ENCODE results near the gene MKNK2. TPM values are rescaled to one million over a fixed set of nuclear protein-coding genes. Genes with fewer than 3 reads are reported as not detected.
"Not testable (repeated sequence)": the region's sequence is repeated elsewhere in the genome, so short reads cannot be mapped to it uniquely, and the experiment has no call there.

MKNK2 gene
- total RNA-seq, 1 donor from 2014 or later = 166 TPM

DNA sequence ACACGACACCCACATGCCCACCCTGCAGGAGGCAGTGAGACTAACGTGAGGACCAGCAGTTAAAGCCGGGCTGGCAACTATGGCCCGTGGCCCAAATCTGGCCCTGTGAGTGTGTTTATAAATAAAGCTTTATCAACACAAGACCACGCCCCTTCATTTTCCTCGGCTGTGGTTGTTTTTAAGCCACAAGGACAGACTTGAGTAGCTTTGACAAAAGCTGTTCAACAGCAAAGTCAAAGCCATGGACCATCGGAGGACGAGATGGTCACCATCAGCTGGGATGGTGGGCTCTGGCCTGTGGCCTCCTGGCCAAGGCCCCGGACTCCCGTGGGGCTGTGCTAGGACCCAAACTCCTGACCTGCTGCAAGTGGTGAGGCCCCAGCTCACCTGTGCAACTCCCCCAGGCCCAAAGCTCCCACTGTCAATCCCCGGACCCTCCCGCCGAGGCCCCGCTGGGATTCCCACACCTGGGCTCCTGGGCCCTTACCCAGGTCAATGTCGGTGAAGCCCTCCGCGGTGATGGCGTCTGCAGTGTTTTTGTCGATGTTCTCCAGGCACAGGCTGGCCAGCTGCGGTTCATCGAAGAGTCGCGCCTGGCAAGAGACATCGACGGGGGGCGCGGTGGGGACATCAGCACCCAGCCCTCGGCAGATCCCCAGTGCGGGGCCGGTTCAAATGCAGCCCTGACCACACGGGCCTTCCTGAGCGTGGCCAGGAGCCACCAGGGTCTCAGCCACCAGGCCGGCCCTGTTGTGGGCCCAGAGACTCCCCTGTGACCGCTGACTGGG is 60.6 kb downstream of the MKNK2 start:
- Mint-ChIP-seq H3K27me3 (ENCODE audit: insufficient read depth) (no peaks in the 10 kb centered on the region), H3K4me1 (ENCODE audit: low read depth) (no peaks in the 10 kb centered on the region), H3K36me3 (ENCODE audit: low read depth) (peaks cover 7% of the 10 kb centered on the region), H3K27ac (no peak overlapping the region), H3K4me3 (no peak overlapping the region), H3K9me3 (no peaks in the 10 kb centered on the region)
- intact Hi-C loops (cut with micrococcal nuclease) = no loop called here
- DNase-seq (ENCODE audit: low spot score) = no peak

DNA sequence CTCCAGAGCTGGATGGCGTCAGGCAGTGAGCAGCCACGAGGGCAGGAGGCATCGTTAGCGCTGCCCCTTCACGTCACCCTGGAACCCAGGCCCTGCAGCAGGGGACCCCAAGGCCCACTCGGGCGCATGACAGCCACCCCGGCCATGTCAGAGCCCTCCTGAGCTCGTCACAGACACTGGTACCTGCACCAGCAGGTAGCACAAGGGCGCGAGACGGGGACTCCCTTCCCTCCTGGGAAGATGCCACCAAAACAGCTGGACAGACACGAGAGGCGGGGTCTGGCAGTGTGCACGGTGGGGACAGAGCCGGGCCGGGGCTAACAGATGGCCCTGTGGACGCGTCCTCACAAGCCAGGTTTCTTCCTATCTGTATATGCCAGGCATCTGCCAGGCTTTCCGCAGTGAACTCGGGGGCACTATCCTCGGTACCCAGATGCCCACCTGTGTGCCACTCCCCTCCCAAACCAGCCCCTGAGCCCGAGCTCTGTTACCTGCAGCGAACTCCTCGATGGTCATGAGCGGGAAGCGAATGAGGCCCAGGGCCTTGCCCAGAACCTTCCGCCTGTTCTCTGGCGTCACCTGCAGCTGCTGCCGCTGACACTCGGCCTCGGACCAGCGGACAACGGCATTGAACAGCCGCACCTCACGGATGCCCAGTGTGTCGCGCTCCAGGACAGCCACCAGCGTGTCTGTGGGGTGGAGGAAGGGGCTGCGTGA is 61.4 kb downstream of the MKNK2 start:
- no peak overlapping the region for H3K4me3 Mint-ChIP-seq
- peaks cover 9% of the 10 kb centered on the region for H3K36me3 Mint-ChIP-seq (ENCODE audit: low read depth)
- intact Hi-C loops (cut with micrococcal nuclease) = no loop called here
- no peaks in the 10 kb centered on the region for H3K27me3 Mint-ChIP-seq (ENCODE audit: insufficient read depth)
- no peaks in the 10 kb centered on the region for H3K9me3 Mint-ChIP-seq
- H3K4me1 Mint-ChIP-seq (ENCODE audit: low read depth) = no peaks in the 10 kb centered on the region
- peak overlapping the region; percentile 29 for H3K27ac Mint-ChIP-seq
- no peak for DNase-seq (ENCODE audit: low spot score)

DNA sequence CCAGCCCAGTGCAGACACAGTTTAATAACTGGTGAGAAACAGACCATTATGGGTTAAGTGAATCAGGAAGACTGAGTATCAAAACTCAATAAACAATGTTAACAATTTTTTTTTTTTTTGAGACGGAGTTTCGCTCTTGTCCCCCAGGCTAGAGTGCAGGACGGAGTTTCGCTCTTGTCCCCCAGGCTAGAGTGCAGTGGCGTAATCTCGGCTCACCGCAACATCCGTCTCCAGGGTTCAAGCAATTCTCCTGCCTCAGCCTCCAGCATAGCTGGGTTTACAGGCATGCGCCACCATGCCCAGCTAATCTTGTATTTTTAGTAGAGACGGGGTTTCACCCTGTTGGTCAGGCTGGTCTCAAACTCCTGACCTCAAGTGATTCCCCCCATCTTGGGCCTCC is 62.6 kb downstream of the MKNK2 start:
- H3K4me1 Mint-ChIP-seq (ENCODE audit: low read depth); H3K4me3 Mint-ChIP-seq; DNase-seq (ENCODE audit: low spot score); intact Hi-C loops (cut with micrococcal nuclease); H3K27ac Mint-ChIP-seq; H3K9me3 Mint-ChIP-seq; H3K27me3 Mint-ChIP-seq (ENCODE audit: insufficient read depth): not testable (repeated sequence)
- H3K36me3 Mint-ChIP-seq (ENCODE audit: low read depth) = peaks cover 10% of the 10 kb centered on the region

Other genes with a start within 250 kb of the MKNK2 start
- gene ATP8B3, start 239.0 kb downstream of the MKNK2 start, total RNA-seq = 4.1 and 5.0 TPM in 2 replicates
- 64.5 and 70.5 TPM in 2 replicates for gene REXO1, start 202.8 kb downstream of the MKNK2 start, total RNA-seq
- 34.5 and 39.1 TPM in 2 replicates for gene KLF16, start 187.7 kb downstream of the MKNK2 start, total RNA-seq
- gene ABHD17A, start 165.7 kb downstream of the MKNK2 start, total RNA-seq = 115 TPM in 2 replicates
- gene ADAT3, start 145.8 kb downstream of the MKNK2 start, total RNA-seq = 8.4 and 9.6 TPM in 2 replicates
- gene SCAMP4, start 145.8 kb downstream of the MKNK2 start, total RNA-seq = 38.0 and 41.5 TPM in 2 replicates
- gene CSNK1G2, start 110.1 kb downstream of the MKNK2 start, total RNA-seq = 95.2 and 101 TPM in 2 replicates
- gene BTBD2, start 35.5 kb downstream of the MKNK2 start, total RNA-seq = 27.5 and 27.7 TPM in 2 replicates
- 161 and 167 TPM in 2 replicates for gene MOB3A, start 45.1 kb upstream of the MKNK2 start, total RNA-seq
- gene IZUMO4, start 45.7 kb upstream of the MKNK2 start, total RNA-seq = 6.7 and 7.1 TPM in 2 replicates
- gene AP3D1, start 100.3 kb upstream of the MKNK2 start, total RNA-seq = 120 and 124 TPM in 2 replicates
- 119 and 128 TPM in 2 replicates for gene DOT1L, start 112.7 kb upstream of the MKNK2 start, total RNA-seq
- 67.5 and 68.2 TPM in 2 replicates for gene PLEKHJ1, start 185.1 kb upstream of the MKNK2 start, total RNA-seq
- 153 and 169 TPM in 2 replicates for gene SF3A2, start 185.6 kb upstream of the MKNK2 start, total RNA-seq
- 2.2 and 4.5 TPM in 2 replicates for gene AMH, start 198.1 kb upstream of the MKNK2 start, total RNA-seq
- 0.34 TPM in 1 of 2 replicates, not detected in the other for gene JSRP1, start 205.2 kb upstream of the MKNK2 start, total RNA-seq
- gene PEAK3, start 230.9 kb upstream of the MKNK2 start, total RNA-seq = 0.07 and 0.16 TPM in 2 replicates

Measured in activated T-helper 1 cell treated with anti-CD3 and anti-CD28 coated beads, Interleukin-12 subunit alpha, Interleukin-12 subunit beta, Interleukin-2, Interleukin-4 antibody, amounts not matched to agents 30 ng/mL and 10 ng/mL and 1 ng/mL, durations not matched to agents 14 hours and 24 hours and 36 hours (primary cell).